GM21447 (cell line): Measurements from ENCODE around the gene MADD.
A peak's percentile ranks its signal among the peaks of the same experiment; 100 is the strongest.

ENCODE experiments used
- ATAC-seq: cut with Tn5 transposase; IDR thresholded peaks from one replicate; pipeline ENCODE4 v1.9.1; 2021; ENCODE audit not compliant: unreplicated experiment

Gene MADD

GRCh38 chr11:47269829-47270305 lies at the start of gene MADD:
Gene MADD, plus strand, starts transcription at chr11:47270133.
- peak; percentile 64 for ATAC-seq

GRCh38 chr11:47220401-47220821 lies 49.5 kb upstream of the MADD start:
- ATAC-seq = no peak

- no peak for ATAC-seq
Measured at GRCh38 chr11:47222696-47223095, 47.2 kb upstream of the MADD start.

- ATAC-seq = peak; percentile 92
Measured at GRCh38 chr11:47225552-47226400, 44.2 kb upstream of the MADD start.

- ATAC-seq = no peak
Measured at GRCh38 chr11:47229161-47229560, 40.8 kb upstream of the MADD start.

GRCh38 chr11:47233051-47233450 lies 36.9 kb upstream of the MADD start:
- ATAC-seq = no peak

GRCh38 chr11:47233989-47234668 lies 35.8 kb upstream of the MADD start:
- no peak for ATAC-seq

GRCh38 chr11:47234669-47235100 lies 35.2 kb upstream of the MADD start:
- ATAC-seq = no peak

- no peak for ATAC-seq
Measured at GRCh38 chr11:47235163-47235562, 34.8 kb upstream of the MADD start.

GRCh38 chr11:47236482-47236881 lies 33.5 kb upstream of the MADD start:
- ATAC-seq = no peak

GRCh38 chr11:47239852-47240251 lies 30.1 kb upstream of the MADD start:
- ATAC-seq = no peak

GRCh38 chr11:47241841-47242301 lies 28.1 kb upstream of the MADD start:
- ATAC-seq = no peak

GRCh38 chr11:47242596-47243192 lies 27.2 kb upstream of the MADD start:
- no peak for ATAC-seq

GRCh38 chr11:47243454-47243853 lies 26.5 kb upstream of the MADD start:
- ATAC-seq = no peak

- no peak for ATAC-seq
Measured at GRCh38 chr11:47244448-47245350, 25.2 kb upstream of the MADD start.

- ATAC-seq = no peak
Measured at GRCh38 chr11:47245611-47246357, 24.1 kb upstream of the MADD start.

GRCh38 chr11:47247502-47247901 lies 22.4 kb upstream of the MADD start:
- ATAC-seq = no peak

- ATAC-seq = peak; percentile 39
Measured at GRCh38 chr11:47248304-47248663, 21.6 kb upstream of the MADD start.

GRCh38 chr11:47248664-47249377 lies 21.1 kb upstream of the MADD start, which contains the start of gene ACP2:
Gene ACP2, minus strand, starts transcription at chr11:47248814. Its CDS starts 25 bp downstream, at chr11:47248789.
- peak; percentile 94 for ATAC-seq
